Mammary epithelial cell (primary cell): ENCODE measurements around the gene ZNF236.
"Not testable (repeated sequence)": the region's sequence is repeated elsewhere in the genome, so short reads cannot be mapped to it uniquely, and the experiment has no call there.

ENCODE experiments used
- EZH2 ChIP-seq: IDR thresholded peaks from 2 replicates; pipeline ENCODE4 v1.6.1; 2012; ENCODE audit warnings: low read length, inconsistent platforms, borderline replicate concordance
- TF ChIP-seq, protein P1 (sequence below), 2 donors: IDR thresholded peaks in 1 of 2; conservative IDR thresholded peaks in 1 of 2; 2 replicates each; pipeline ENCODE4 v1.5.1; 2011 to 2012; ENCODE audit warnings: inconsistent platforms in 2 of 2, low read length in 2 of 2, mild to moderate bottlenecking in 2 of 2, control low read depth in 1 of 2, low read depth in 1 of 2; ENCODE audit not compliant: insufficient read depth in 1 of 2; ENCODE audit errors: extremely low read depth in 1 of 2

DNA sequence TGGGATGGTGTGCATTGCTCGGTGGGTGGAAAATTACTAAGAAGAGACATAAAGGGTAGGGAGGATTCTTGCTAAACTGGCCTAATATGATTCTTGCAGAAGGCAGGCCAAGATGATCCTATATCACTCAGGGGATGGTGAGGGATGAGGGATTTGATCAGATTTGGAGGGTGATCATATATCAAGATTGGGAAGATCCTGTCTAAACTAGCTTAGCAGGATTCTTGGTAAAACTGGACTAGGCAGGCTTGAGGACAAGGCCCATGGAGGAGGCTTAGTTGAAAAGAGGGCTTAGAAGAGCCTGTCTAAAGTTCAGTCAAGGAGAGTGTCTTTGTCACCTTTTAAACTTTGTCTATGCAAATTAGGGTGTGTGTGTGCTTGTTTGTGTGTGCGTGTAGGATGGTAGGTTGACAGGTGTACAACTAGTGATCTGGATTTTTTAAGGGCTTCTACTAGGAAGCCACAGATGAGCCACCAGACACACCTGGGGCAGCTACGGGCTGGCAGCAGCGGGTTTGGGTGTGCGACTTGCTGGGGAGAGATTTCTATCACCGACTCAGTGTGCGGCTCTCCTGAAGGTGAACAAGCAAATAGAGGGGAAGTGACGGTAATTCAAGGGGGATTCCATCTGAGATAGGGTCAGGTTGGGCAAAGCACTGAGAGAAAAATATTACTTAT is 168.1 kb downstream of the ZNF236 start:
- TF ChIP-seq, protein P1, sequence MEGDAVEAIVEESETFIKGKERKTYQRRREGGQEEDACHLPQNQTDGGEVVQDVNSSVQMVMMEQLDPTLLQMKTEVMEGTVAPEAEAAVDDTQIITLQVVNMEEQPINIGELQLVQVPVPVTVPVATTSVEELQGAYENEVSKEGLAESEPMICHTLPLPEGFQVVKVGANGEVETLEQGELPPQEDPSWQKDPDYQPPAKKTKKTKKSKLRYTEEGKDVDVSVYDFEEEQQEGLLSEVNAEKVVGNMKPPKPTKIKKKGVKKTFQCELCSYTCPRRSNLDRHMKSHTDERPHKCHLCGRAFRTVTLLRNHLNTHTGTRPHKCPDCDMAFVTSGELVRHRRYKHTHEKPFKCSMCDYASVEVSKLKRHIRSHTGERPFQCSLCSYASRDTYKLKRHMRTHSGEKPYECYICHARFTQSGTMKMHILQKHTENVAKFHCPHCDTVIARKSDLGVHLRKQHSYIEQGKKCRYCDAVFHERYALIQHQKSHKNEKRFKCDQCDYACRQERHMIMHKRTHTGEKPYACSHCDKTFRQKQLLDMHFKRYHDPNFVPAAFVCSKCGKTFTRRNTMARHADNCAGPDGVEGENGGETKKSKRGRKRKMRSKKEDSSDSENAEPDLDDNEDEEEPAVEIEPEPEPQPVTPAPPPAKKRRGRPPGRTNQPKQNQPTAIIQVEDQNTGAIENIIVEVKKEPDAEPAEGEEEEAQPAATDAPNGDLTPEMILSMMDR (conservative IDR thresholded peaks at IDR 0.05 in 1 of 2, IDR thresholded peaks at IDR 0.05 in 1 of 2; ENCODE audit: extremely low read depth in 1 of 2, insufficient read depth in 1 of 2, low read depth in 1 of 2, low read length in 2 of 2), result not testable (repeated sequence)
- TF ChIP-seq EZH2, result not testable (repeated sequence)
